Measurements from ENCODE around the gene MGLL. TPM values are rescaled to one million over a fixed set of nuclear protein-coding genes. Genes with fewer than 3 reads are reported as not detected.

Gene MGLL
- total RNA-seq, 1 donor from 2014 or later = 2.5 TPM

- Mint-ChIP-seq H3K4me1 (peaks cover 24% of the 10 kb centered on the region), H3K27me3 (ENCODE audit: low read depth) (no peaks in the 10 kb centered on the region), H3K27ac (no peak overlapping the region), H3K4me3 (no peak overlapping the region), H3K9me3 (peaks cover 7% of the 10 kb centered on the region), H3K36me3 (no peaks in the 10 kb centered on the region)
- TF ChIP-seq CTCF (IDR thresholded peaks at IDR 0.05; ENCODE audit: unreplicated experiment) = no peak
- DNase-seq (ENCODE audit: low spot score in 2 of 2, unreplicated experiment in 2 of 2) = no peak
Measured at GRCh38 chr3:127719369-127719768, 102.9 kb downstream of the MGLL start.

DNA sequence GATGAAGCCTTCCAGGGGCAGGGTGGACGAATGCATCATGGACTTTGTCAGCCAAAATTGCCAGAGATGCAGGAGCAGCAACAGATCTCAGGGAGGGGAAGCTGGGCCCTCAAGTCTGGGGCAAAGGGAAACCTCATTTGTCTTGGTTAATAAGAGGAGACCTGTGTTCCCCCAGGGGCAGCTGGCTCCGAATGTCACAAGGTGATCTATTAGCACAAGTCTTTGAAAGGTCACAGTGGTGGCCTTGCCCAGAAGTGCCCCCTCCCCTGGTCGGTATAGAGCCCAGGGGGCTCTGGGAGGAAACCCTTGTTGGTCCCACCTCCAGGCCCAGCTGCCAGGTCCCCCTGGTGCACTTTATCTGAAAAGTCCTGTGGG, 103.4 kb downstream of the MGLL start:
- no peak for DNase-seq (ENCODE audit: low spot score in 2 of 2, unreplicated experiment in 2 of 2)
- Mint-ChIP-seq H3K36me3 (no peaks in the 10 kb centered on the region), H3K27me3 (ENCODE audit: low read depth) (no peaks in the 10 kb centered on the region), H3K9me3 (peaks cover 3% of the 10 kb centered on the region), H3K27ac (no peak overlapping the region), H3K4me3 (no peak overlapping the region), H3K4me1 (peaks cover 28% of the 10 kb centered on the region)
- TF ChIP-seq CTCF (IDR thresholded peaks at IDR 0.05; ENCODE audit: unreplicated experiment) = no peak

GRCh38 chr3:127718245-127718915, 103.9 kb downstream of the MGLL start:
- Mint-ChIP-seq H3K4me3 (no peak overlapping the region), H3K36me3 (no peaks in the 10 kb centered on the region), H3K27me3 (ENCODE audit: low read depth) (no peaks in the 10 kb centered on the region), H3K27ac (no peak overlapping the region), H3K4me1 (peaks cover 33% of the 10 kb centered on the region), H3K9me3 (no peaks in the 10 kb centered on the region)
- no peak for TF ChIP-seq CTCF (IDR thresholded peaks at IDR 0.05; ENCODE audit: unreplicated experiment)
- no peak for DNase-seq (ENCODE audit: low spot score in 2 of 2, unreplicated experiment in 2 of 2)

DNA sequence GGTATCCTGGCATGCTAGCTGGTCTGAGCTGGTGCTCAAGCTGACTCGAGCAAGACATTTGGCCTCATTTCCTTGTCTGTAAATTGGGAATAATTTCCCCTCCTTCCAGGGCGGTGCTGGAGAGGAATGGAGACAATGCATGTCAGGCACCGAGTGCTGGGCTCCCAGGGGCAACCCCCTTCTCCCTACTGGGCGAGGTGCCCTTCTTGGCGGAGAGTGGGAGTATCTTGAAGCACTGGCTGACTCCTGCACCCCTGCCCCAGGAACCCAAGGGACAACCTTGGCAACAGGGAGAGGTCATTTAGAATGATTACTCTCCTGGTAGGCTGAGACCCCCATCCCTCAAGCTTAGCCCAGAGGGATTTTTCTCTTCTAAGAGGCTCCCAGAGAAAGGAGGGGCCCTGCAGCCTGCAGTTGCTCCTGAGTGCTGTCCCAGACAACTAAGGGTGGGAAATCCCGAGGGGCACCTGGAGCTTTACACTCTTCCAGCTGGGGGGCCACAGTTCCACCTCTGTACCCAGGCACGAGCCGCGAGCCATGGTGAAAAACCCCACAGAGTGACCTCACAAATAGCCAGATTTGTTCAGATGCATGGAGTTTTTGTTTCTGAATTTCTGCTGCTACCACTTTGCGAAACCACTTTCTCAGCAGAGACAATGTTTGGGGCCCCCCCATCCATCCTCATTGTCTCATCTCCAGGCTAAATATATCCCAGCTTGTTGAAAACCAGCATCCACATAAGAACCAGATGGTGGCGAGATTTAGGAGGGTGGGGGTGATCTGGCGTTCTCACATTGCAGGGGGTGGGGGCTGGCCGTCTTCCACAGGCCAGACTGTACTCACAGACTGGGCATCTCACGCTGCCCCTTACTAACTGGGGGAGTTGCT, 104.7 kb downstream of the MGLL start:
- no peak for DNase-seq (ENCODE audit: low spot score in 2 of 2, unreplicated experiment in 2 of 2)
- no peaks in the 10 kb centered on the region for H3K9me3 Mint-ChIP-seq
- H3K27me3 Mint-ChIP-seq (ENCODE audit: low read depth) = no peaks in the 10 kb centered on the region
- H3K36me3 Mint-ChIP-seq = no peaks in the 10 kb centered on the region
- H3K27ac Mint-ChIP-seq = no peak overlapping the region
- H3K4me3 Mint-ChIP-seq = no peak overlapping the region
- TF ChIP-seq CTCF (IDR thresholded peaks at IDR 0.05; ENCODE audit: unreplicated experiment) = no peak
- H3K4me1 Mint-ChIP-seq = peaks cover 34% of the 10 kb centered on the region

DNA sequence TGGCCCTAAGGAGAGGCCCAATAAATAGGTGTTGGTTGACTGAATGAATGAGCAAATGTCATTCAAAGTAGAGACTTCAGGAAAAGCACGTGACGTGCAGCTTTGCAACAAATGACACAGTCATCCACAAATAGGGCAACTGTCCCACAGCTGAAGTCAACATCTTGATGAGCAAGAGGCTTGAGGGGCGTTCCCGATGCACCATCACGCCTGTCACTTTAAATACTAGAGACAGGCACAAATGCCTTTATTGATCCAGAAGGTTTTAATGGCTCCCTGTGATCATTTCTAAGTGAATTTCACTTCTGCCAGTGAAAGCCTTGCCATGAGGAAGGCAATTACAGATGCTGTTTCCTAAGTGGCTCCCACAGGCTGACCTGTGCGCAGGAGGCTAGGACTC, 105.9 kb downstream of the MGLL start:
- no peak overlapping the region for H3K4me3 Mint-ChIP-seq
- DNase-seq (ENCODE audit: low spot score in 2 of 2, unreplicated experiment in 2 of 2) = no peak
- TF ChIP-seq CTCF (IDR thresholded peaks at IDR 0.05; ENCODE audit: unreplicated experiment) = no peak

More for the DNA sequence above, 105.9 kb downstream of the MGLL start:
- no peak overlapping the region for H3K27ac Mint-ChIP-seq
- no peaks in the 10 kb centered on the region for H3K9me3 Mint-ChIP-seq
- H3K4me1 Mint-ChIP-seq = peaks cover 31% of the 10 kb centered on the region
- H3K27me3 Mint-ChIP-seq (ENCODE audit: low read depth) = no peaks in the 10 kb centered on the region
- H3K36me3 Mint-ChIP-seq = no peaks in the 10 kb centered on the region

Measured in mesothelial cell of epicardium (in vitro differentiated cells).